DOHH2 (cell line): ENCODE measurements around the gene GRIN1.

Experiments
- H3F3A ChIP-seq: fragments of 200-600 bp; sonication (generic), shearing (Covaris generic); 2 replicates; pipeline ENCODE4 v1.6.0; 2016; ENCODE audit warnings: antibody characterized with exemption, mild to moderate bottlenecking; ENCODE audit not compliant: control insufficient read depth, insufficient read depth
- H3K27ac ChIP-seq: fragments of 200-600 bp; sonication (generic); 2 replicates; pipeline ENCODE4 v1.5.1; 2014; ENCODE audit warnings: low read depth, mild to moderate bottlenecking, low read length, moderate library complexity
- H3K27me3 ChIP-seq: fragments of 200-600 bp; sonication (generic); 2 replicates; pipeline ENCODE4 v1.6.1; 2014; ENCODE audit warnings: mild to moderate bottlenecking, low read length, mixed read lengths; ENCODE audit not compliant: control insufficient read depth
- H3K36me3 ChIP-seq: fragments of 200-600 bp; sonication (generic); 2 replicates; pipeline ENCODE4 v1.6.1; 2014; ENCODE audit warnings: mild to moderate bottlenecking, low read length, moderate library complexity, mixed read lengths; ENCODE audit not compliant: control insufficient read depth
- H3K4me1 ChIP-seq: fragments of 200-600 bp; sonication (generic); 2 replicates; pipeline ENCODE4 v1.6.1; 2014; ENCODE audit warnings: mild to moderate bottlenecking, low read length, mixed read lengths; ENCODE audit not compliant: control insufficient read depth
- H3K4me2 ChIP-seq: fragments of 200-600 bp; sonication (generic); 2 replicates; pipeline ENCODE4 v1.6.0; 2014; ENCODE audit warnings: mild to moderate bottlenecking, low read length, moderate library complexity
- H3K4me3 ChIP-seq: fragments of 200-600 bp; sonication (generic); 2 replicates; pipeline ENCODE4 v1.5.1; 2014; ENCODE audit warnings: mild to moderate bottlenecking, low read length, mixed read lengths
- H3K79me2 ChIP-seq: fragments of 200-600 bp; sonication (generic); 2 replicates; pipeline ENCODE4 v1.6.1; 2014; ENCODE audit warnings: mild to moderate bottlenecking, low read length, mixed read lengths; ENCODE audit not compliant: control insufficient read depth
- H3K9me2 ChIP-seq: fragments of 200-600 bp; sonication (generic); replicated peaks from 2 replicates; pipeline ENCODE4 v1.6.1; 2014; ENCODE audit warnings: mild to moderate bottlenecking, low read length, mixed read lengths; ENCODE audit not compliant: control insufficient read depth
- H3K9me3 ChIP-seq: fragments of 200-600 bp; sonication (generic); 2 replicates; pipeline ENCODE4 v1.6.1; 2014; ENCODE audit warnings: antibody characterized with exemption, low read length, mixed read lengths; ENCODE audit not compliant: control insufficient read depth, insufficient read depth
- H4K20me1 ChIP-seq: fragments of 200-600 bp; sonication (generic); 2 replicates; pipeline ENCODE4 v1.6.0; 2014; ENCODE audit warnings: low read depth, mild to moderate bottlenecking, antibody characterized with exemption, low read length, moderate library complexity; ENCODE audit not compliant: control insufficient read depth, insufficient read depth
- CTCF ChIP-seq: fragments of 200-600 bp; sonication (generic); IDR thresholded peaks from one replicate; pipeline ENCODE4 v1.5.1; 2014; ENCODE audit warnings: antibody characterized with exemption, mild to moderate bottlenecking, low read depth, low read length; ENCODE audit not compliant: poor library complexity, severe bottlenecking
- EZH2phosphoT487 ChIP-seq: fragments of 200-600 bp; sonication (generic); IDR thresholded peaks from 2 replicates; pipeline ENCODE4 v1.6.1; 2017; ENCODE audit warnings: borderline replicate concordance, mild to moderate bottlenecking, antibody characterized with exemption, low read length, moderate library complexity, mixed read lengths

The GRIN1 gene

GRCh38 chr9:137170486-137171148 is 31.7 kb downstream of the GRIN1 start:
- Histone ChIP-seq H3K9me2 (no peaks in the 10 kb centered on the region), H3K27ac (no peak overlapping the region), H3K79me2 (no peaks in the 10 kb centered on the region), H3K4me1 (peaks cover 35% of the 10 kb centered on the region), H3K4me3 (no peak overlapping the region), H4K20me1 (peaks cover 1% of the 10 kb centered on the region; the same call in 1 of the 2 replicates), H3K36me3 (no peaks in the 10 kb centered on the region), H3K27me3 (peaks cover 45% of the 10 kb centered on the region), H3K4me2 (no peak overlapping the region), H3K9me3 (no peaks in the 10 kb centered on the region), H3F3A (no peaks in the 10 kb centered on the region)
- TF ChIP-seq EZH2phosphoT487 (no peak), CTCF (no peak)

- peaks cover 35% of the 10 kb centered on the region for H3K4me1 ChIP-seq
- no peak overlapping the region for H3K4me2 ChIP-seq
- H4K20me1 ChIP-seq, result peaks cover 5% of the 10 kb centered on the region; the same call in 1 of the 2 replicates
- H3K36me3 ChIP-seq, result no peaks in the 10 kb centered on the region
- H3K9me2 ChIP-seq, result no peaks in the 10 kb centered on the region
- H3K27ac ChIP-seq, result no peak overlapping the region
- H3K27me3 ChIP-seq, result peaks cover 44% of the 10 kb centered on the region
- no peaks in the 10 kb centered on the region for H3K79me2 ChIP-seq
- TF ChIP-seq CTCF (no peak), EZH2phosphoT487 (no peak)
- no peaks in the 10 kb centered on the region for H3K9me3 ChIP-seq
- no peak overlapping the region for H3K4me3 ChIP-seq
- peaks cover 5% of the 10 kb centered on the region for H3F3A ChIP-seq
Observed at GRCh38 chr9:137171149-137171900, 32.4 kb downstream of the GRIN1 start.

- Histone ChIP-seq H3K4me1 (peaks cover 35% of the 10 kb centered on the region), H3K9me3 (no peaks in the 10 kb centered on the region), H3K36me3 (no peaks in the 10 kb centered on the region; the same call in 1 of the 2 replicates), H3K4me2 (no peak overlapping the region), H3K9me2 (no peaks in the 10 kb centered on the region), H3K27me3 (peaks cover 27% of the 10 kb centered on the region), H3K4me3 (no peak overlapping the region), H3K79me2 (no peaks in the 10 kb centered on the region), H3F3A (peaks cover 7% of the 10 kb centered on the region), H3K27ac (no peak overlapping the region), H4K20me1 (peaks cover 5% of the 10 kb centered on the region; the same call in 1 of the 2 replicates)
- TF ChIP-seq CTCF (no peak), EZH2phosphoT487 (no peak)
Observed at GRCh38 chr9:137172901-137173795, 34.2 kb downstream of the GRIN1 start.
